Bronchial epithelial cell (primary cell): ENCODE results near the gene FARP1. TPM values are rescaled to one million over a fixed set of nuclear protein-coding genes. Genes with fewer than 3 reads are reported as not detected.

Source experiments
- DNase-seq: peaks from one replicate; pipeline ENCODE4 v3.0.0-alpha.2; 2010; ENCODE audit warnings: low read depth
- FAIRE-seq: peaks from 2 replicates; lab custom pipeline; 2011; peaks lifted over from hg19 to GRCh38; lab: Jason Lieb, UNC
- H3K27me3 ChIP-seq: 2 replicates; pipeline ENCODE4 v1.5.1; 2011; ENCODE audit warnings: low read length; ENCODE audit not compliant: control insufficient read depth, insufficient read depth
- H3K36me3 ChIP-seq: 2 replicates; pipeline ENCODE4 v1.5.1; 2011; ENCODE audit warnings: low read length; ENCODE audit not compliant: control insufficient read depth, insufficient read depth
- H3K4me3 ChIP-seq: 2 replicates; pipeline ENCODE4 v1.5.1; 2011; ENCODE audit warnings: mild to moderate bottlenecking, low read depth, low read length, control low read depth
- total RNA-seq: library from RNA; depleted of rRNA; stranded (reverse); fragments of >200 nt; gene quantifications from 2 replicates; pipeline ENCODE4 v1.2.1, GENCODE V29; 2014
- TF ChIP-seq, protein P1 (sequence below): IDR thresholded peaks from 2 replicates; pipeline ENCODE4 v1.5.1; 2011; ENCODE audit warnings: mild to moderate bottlenecking, moderate library complexity, low read length, control low read depth, inconsistent platforms; ENCODE audit not compliant: insufficient read depth, severe bottlenecking

The FARP1 gene
- total RNA-seq, 1 donor from 2014 or later, result 11.1 TPM

DNA sequence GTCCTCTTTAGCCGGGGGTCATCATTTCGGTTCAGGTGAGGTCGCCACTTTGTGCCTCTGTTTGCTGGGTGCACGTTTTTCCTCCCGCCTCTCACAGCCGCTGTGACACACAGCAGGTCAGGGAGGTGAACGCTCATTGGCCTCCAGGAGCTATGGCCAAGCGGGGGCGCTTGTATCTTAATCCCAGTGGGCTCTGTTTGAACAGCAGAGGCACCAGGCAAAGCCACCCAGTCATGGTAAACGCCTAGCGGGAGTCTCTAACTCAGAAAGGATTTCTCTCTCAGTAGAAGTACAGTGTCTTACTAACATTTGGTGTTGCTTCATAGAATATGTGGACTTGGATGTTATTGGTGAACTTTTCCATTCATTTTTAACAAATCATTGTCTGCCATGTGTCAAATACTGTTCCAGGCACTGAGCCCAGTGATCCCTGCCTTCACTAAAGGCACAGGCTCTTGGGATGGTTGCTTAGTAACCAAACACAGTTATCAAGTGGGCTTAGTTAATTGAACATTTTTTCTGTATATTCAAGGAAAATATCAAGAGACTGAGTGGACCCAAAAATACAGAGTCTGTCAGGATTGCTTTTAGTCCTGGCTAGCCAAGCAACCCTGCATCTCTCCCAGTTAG is 247.3 kb downstream of the FARP1 start:
- Histone ChIP-seq H3K36me3 (no peaks in the 10 kb centered on the region), H3K4me3 (no peak overlapping the region), H3K27me3 (no peaks in the 10 kb centered on the region)
- no peak for DNase-seq
- TF ChIP-seq, protein P1, sequence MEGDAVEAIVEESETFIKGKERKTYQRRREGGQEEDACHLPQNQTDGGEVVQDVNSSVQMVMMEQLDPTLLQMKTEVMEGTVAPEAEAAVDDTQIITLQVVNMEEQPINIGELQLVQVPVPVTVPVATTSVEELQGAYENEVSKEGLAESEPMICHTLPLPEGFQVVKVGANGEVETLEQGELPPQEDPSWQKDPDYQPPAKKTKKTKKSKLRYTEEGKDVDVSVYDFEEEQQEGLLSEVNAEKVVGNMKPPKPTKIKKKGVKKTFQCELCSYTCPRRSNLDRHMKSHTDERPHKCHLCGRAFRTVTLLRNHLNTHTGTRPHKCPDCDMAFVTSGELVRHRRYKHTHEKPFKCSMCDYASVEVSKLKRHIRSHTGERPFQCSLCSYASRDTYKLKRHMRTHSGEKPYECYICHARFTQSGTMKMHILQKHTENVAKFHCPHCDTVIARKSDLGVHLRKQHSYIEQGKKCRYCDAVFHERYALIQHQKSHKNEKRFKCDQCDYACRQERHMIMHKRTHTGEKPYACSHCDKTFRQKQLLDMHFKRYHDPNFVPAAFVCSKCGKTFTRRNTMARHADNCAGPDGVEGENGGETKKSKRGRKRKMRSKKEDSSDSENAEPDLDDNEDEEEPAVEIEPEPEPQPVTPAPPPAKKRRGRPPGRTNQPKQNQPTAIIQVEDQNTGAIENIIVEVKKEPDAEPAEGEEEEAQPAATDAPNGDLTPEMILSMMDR, result no peak
- FAIRE-seq, result no peak

DNA sequence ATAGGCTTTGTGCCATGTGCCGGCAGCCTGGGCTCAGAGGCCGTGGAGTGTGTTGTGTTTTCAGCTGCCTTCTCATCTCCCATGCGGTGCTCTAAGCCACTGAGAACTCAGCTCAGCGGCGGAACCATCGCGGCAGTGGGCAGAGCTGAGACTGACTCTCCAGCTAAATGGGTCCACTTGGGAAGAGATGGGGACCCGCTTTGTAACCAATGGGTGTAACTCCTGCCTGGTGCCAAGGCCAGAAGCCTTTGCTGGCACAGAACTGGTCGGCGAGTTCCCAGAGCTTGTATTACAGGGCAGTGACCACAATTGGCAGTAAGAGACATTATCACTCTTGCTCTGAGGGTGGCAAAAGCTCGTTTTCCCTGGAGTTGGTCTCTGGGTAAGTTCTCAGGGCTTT is 251.0 kb downstream of the FARP1 start:
- DNase-seq (no peak), FAIRE-seq (no peak)
- H3K4me3 ChIP-seq, result no peak overlapping the region
- no peaks in the 10 kb centered on the region for H3K27me3 ChIP-seq
- no peaks in the 10 kb centered on the region for H3K36me3 ChIP-seq
- TF ChIP-seq, protein P1, result no peak

DNA sequence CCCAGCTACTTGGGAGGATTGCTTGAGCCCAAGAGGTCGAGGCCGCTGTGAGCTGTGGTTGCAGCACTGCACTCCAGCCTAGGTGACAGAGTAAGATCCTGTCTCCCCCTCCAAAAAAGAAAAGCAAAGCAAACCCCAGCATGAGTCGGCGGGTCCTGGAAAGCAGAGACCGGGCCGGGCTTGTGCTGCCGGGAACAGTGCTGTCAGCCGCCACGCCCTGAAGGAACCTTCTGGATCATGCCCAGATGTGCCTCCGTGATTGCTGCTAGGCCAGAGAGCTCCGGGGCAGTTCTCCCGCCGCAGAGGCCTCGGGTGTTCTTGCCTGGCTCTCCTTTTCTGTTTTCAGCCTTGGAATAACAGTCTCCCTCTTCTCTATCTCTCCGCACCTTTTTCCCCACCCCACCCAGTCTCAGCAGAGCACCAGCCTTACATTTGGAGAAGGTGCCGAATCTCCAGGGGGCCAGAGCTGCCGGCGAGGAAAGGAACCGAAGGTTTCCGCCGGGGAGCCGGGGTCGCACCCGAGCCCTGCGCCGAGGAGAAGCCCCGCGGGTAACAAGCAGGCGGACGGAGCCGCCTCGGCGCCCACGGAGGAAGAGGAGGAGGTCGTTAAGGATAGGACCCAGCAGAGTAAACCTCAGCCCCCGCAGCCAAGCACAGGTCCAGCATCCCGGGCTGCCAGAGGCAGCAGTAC is 252.1 kb downstream of the FARP1 start:
- FAIRE-seq, result no peak
- H3K27me3 ChIP-seq, result no peaks in the 10 kb centered on the region
- DNase-seq, result no peak
- TF ChIP-seq, protein P1, result no peak
- no peak overlapping the region for H3K4me3 ChIP-seq
- no peaks in the 10 kb centered on the region for H3K36me3 ChIP-seq

DNA sequence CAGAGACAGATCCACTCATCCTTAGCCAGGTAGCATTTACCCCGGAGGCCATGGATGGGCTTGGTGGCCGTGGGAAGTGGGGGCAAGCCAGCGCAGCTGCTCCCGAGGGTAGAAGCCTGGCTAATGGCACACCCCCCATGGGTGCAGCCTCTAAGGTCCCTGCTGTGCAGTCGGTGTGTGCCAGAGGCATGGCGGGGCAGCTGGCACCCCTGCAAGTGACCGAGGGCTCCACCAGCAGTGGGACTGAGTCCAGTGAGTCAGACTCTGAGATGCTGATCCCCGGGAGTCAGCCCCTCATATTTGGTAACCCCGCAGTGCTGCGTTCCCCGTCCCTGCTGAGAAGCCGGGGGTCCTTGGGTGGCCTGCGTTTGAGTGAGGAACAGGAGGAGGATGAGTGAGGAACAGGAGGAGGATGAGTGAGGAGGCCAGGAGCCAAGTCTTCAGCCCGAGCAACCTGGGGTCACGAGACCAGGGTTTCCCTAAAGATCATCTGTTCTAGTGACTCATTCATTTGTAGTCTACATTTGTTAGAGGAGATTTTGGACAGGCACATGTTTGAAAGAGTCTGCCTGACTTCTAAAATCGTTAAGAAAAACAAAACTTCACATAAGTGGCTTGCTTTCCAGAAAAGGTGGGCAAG is 253.3 kb downstream of the FARP1 start:
- FAIRE-seq (no peak), DNase-seq (no peak)
- H3K27me3 ChIP-seq, result no peaks in the 10 kb centered on the region
- TF ChIP-seq, protein P1, result no peak
- no peaks in the 10 kb centered on the region for H3K36me3 ChIP-seq
- H3K4me3 ChIP-seq, result no peak overlapping the region

DNA sequence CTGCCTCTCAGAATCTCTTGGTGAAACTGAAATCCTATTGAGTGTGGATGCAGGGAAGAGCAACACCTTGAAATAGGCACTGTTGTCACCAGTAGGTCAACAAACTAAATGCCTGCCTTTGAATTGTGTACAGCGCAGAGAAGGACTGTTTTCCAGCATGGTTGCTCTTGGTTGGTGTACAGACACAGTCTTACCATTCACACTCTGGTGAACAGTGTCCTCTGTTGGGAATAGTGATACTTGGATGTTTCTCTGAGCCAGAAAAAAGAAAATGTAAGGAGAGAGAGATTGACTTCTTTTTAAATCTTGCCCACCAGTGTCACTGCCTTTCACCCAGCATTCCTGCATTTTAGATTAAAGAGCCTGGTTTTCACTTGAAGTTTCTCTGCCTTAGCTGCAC is 254.3 kb downstream of the FARP1 start:
- FAIRE-seq, result no peak

More for the DNA sequence above, 254.3 kb downstream of the FARP1 start:
- Histone ChIP-seq H3K4me3 (no peak overlapping the region), H3K36me3 (no peaks in the 10 kb centered on the region), H3K27me3 (no peaks in the 10 kb centered on the region)
- DNase-seq, result no peak
- TF ChIP-seq, protein P1, result no peak
